CD4-positive, alpha-beta T cell treated with Interleukin-4 for 1 hour (primary cell): Measurements from ENCODE around the gene CX3CL1.
A peak's percentile ranks its signal among the peaks of the same experiment; 100 is the strongest.
"Not testable (repeated sequence)": the region's sequence is repeated elsewhere in the genome, so short reads cannot be mapped to it uniquely, and the experiment has no call there.

ENCODE experiments used
- DNase-seq, 2 donors: peaks; one replicate each; pipeline ENCODE4 v3.0.0-alpha.2; 2020 to 2022

CX3CL1 gene

GRCh38 chr16:57383276-57384247 lies 11.3 kb downstream of the CX3CL1 start:
- DNase-seq, result no peak

GRCh38 chr16:57384248-57385070 lies 12.2 kb downstream of the CX3CL1 start:
- peak in 1 of 2 donors; percentile 27 for DNase-seq

GRCh38 chr16:57385083-57385482 lies 12.8 kb downstream of the CX3CL1 start:
- no peak for DNase-seq

GRCh38 chr16:57386381-57386951 lies 14.2 kb downstream of the CX3CL1 start:
- DNase-seq, result no peak

- DNase-seq, result no peak
These were observed 15.5 kb downstream of the CX3CL1 start for GRCh38 chr16:57387598-57388354.

- no peak for DNase-seq
These were observed 16.2 kb downstream of the CX3CL1 start for GRCh38 chr16:57388359-57389086.

- no peak for DNase-seq
These were observed 16.8 kb downstream of the CX3CL1 start for GRCh38 chr16:57389087-57389468.

GRCh38 chr16:57390636-57391295 lies 18.5 kb downstream of the CX3CL1 start:
- no peak for DNase-seq

- no peak for DNase-seq
These were observed 19.0 kb downstream of the CX3CL1 start for GRCh38 chr16:57391300-57391699.

- DNase-seq, result no peak
These were observed 19.4 kb downstream of the CX3CL1 start for GRCh38 chr16:57391708-57392107.

- no peak for DNase-seq
These were observed 20.4 kb downstream of the CX3CL1 start for GRCh38 chr16:57392694-57393093.

GRCh38 chr16:57394444-57394843 lies 22.2 kb downstream of the CX3CL1 start:
- DNase-seq, result no peak

GRCh38 chr16:57395026-57395425 lies 22.7 kb downstream of the CX3CL1 start:
- no peak for DNase-seq

- no peak for DNase-seq
These were observed 24.5 kb downstream of the CX3CL1 start for GRCh38 chr16:57396786-57397185.

GRCh38 chr16:57397493-57397892 lies 25.2 kb downstream of the CX3CL1 start:
- DNase-seq, result not testable (repeated sequence)

GRCh38 chr16:57401943-57402640 lies 29.8 kb downstream of the CX3CL1 start:
- DNase-seq, result no peak

GRCh38 chr16:57403965-57404817 lies 31.9 kb downstream of the CX3CL1 start, which contains the start of gene CCL17:
CCL17 (plus strand) TSS chr16:57404767; CDS start chr16:57413933, 9,166 bp downstream.
- DNase-seq, result no peak

GRCh38 chr16:57405097-57405496 lies 32.8 kb downstream of the CX3CL1 start:
- no peak for DNase-seq

GRCh38 chr16:57406881-57407280 lies 34.6 kb downstream of the CX3CL1 start:
- DNase-seq, result no peak
